Stimulated activated CD4-positive, alpha-beta T cell treated with anti-CD3 and anti-CD28 coated beads, Interleukin-2, amount 100 ng/mL, for 4 hours (primary cell): ENCODE measurements around the gene ABCB4.
"Not testable (repeated sequence)": the region's sequence is repeated elsewhere in the genome, so short reads cannot be mapped to it uniquely, and the experiment has no call there.

Source experiments
- DNase-seq: peaks from one replicate; pipeline ENCODE4 v3.0.0-alpha.2; 2020; ENCODE audit warnings: low read depth

The ABCB4 gene

DNA sequence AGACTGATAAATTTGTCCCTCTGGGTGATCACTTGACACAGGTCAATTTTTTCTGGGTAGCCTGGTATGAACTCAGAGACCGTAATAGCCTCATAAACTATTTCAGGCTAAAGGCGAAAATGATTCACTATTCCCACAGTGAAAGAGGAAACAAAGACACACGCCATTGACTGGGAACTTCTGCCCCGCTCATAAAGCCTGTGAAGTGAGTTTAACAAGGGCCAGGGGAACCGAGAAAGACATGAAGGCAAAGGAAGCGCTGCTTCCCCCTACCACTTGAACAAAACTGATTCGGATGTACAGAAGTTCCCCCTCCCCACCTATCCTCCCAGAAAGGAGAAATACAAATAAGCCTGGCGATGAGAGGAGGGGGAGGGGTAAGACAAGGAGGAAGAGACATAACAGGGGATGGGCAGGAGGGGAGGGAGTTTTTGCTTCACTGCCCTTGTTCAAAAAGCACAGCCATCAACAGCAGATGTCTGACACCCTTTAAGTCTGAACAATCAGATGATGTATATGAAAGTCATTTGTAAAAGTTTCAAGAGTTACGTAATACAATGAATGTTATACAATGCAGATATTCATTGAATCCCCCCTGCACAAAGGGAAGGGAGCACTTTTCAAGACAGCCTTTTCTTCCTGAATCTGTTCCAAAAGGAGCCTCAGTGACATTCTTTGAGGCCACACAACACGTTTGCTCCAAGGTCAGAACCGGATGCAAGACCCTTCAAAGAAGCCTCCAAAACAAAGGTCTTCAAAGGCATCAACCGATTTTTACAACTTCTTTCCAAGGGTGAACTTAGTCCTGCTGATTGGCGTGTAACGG lies 734 bp downstream of the ABCB4 start:
- no peak for DNase-seq

DNA sequence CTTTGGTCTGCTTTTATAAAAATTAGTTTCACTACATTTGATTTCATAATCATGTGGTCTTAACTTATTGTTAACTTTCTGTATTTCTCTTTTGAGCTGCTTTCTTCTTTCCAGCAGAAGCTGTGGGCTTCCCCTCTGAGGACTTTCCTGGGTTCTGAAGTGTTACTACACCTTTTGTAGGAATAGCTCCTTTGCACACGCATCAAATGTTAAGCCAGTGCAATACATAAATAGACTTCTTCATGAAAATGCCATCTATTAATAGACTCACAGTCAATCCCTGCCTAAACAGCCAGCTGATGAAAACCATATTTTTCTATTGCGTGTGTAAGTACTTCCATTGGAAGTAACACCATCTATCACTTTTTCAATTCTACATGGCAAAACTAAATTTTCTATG lies 1.5 kb downstream of the ABCB4 start:
- DNase-seq: no peak

DNA sequence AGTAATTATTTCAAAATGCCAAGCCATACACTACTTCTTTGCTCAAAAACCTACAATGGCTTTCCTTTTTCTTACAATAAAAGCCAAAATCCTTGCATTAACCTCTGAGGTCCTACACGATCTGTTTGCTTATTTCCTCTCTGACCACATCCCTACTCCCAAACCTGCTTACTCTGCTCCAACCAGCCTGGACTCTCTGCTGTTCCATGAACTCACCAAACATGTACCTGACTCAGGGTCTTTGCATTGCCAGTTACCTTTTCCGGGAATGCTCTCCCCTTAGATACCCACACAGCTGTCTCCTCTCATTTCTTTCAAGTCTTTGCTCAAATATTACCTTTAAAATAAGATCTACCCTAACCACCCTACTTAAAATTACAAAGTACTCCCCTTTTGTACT lies 2.3 kb downstream of the ABCB4 start:
- no peak for DNase-seq

GRCh38 chr7:87471473-87471872 lies 4.0 kb downstream of the ABCB4 start:
- DNase-seq: no peak

DNA sequence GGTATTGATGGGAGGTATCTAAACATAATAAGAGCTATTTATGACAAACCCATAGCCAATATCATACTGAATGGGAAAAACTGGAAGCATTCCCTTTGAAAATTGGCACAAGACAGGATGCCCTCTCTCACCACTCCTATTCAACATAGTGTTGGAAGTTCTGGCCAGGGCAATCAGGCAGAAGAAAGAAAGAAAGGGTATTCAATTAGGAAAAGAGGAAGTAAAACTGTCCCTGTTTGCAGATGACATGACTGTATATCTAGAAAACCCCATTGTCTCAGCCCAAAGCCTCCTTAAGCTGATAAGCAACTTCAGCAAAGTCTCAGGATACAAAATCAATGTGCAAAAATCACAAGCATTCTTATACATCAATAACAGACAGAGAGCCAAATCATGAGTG lies 6.3 kb downstream of the ABCB4 start:
- DNase-seq: not testable (repeated sequence)

DNA sequence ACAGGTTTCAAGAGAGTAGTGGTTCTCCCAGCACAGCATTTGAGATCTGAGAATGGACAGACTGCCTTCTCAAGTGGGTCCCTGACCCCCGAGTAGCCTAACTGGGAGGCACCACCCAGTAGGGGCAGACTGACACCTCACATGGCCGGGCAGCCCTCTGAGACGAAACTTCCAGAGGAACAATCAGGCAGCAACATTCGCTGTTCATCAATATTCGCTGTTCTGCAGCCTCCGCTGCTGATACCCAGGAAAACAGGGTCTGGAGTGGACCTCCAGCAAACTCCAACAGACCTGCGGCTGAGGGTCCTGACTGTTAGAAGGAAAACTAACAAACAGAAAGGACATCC lies 10.0 kb downstream of the ABCB4 start:
- not testable (repeated sequence) for DNase-seq

DNA sequence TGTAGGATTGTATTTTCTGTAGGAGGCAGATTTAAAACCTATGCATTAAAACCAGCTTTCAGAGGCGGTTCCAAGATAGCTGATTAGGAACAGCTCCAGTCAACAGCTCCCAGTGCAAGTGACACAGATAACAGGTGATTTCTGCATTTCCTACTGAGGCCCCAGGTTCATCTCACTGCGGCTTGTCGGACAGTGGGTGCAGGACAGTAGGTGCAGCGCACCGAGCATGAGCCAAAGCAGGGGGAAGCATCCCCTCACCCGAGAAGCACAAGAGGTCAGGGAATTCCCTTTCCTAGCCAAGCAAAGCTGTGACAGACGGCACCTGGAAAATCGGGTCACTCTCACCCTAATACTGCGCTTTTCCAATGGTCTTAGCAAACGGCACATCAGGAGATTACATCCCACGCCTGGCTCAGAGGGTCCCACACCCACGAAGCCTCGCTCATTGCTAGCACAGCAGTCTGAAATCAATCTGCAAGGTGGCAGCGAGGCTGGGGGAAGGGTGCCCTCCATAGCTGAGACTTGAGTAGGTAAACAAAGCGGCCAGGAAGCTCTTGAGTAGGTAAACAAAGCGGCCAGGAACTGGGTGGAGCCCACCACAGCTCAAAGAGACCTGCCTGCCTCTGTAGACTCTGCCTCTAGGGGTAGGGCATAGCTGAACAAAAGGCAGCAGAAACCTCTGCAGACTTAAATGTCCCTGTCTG lies 10.5 kb downstream of the ABCB4 start:
- DNase-seq: not testable (repeated sequence)

DNA sequence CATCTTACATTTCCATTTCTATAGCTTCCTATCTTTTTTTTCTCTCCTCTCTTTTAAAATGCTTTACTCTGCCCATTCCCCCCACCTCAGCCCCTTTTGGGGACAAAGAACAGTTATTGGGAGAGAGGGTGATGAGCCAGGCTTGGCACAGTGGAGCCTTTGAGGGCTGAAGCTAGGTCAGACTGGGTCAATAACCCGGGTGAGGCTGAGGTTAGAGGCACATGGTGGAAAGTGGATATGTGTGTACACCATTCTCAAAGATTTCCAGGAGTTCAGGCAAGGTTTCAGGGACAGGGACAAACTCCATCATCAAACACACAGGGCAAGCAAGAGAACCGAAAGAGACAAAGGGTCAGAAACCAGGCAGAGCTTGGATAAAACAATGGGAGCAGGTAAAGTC lies 11.5 kb downstream of the ABCB4 start:
- no peak for DNase-seq

GRCh38 chr7:87460444-87460843 lies 15.0 kb downstream of the ABCB4 start:
- not testable (repeated sequence) for DNase-seq

DNA sequence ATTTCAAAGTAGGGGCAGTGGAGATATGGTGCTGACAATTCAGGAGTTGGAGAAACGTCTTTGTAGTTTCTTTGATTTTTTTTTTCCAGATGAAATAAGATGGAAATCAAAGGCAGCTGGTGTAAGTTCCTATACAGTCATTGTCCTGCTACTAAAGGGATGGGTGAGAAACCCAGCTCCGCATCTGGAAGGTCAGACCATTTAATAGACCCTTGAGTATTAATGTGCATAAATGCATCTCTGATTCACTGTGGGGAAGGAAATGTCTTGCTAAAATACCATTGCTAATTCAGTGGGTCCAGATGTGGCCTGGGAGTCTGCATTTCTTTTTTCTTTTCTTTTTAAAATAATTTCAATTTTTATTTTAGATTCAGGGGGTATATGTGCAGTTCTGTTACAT lies 15.5 kb downstream of the ABCB4 start:
- no peak for DNase-seq

- DNase-seq: no peak
Observed at GRCh38 chr7:87458148-87458547, 17.3 kb downstream of the ABCB4 start.

DNA sequence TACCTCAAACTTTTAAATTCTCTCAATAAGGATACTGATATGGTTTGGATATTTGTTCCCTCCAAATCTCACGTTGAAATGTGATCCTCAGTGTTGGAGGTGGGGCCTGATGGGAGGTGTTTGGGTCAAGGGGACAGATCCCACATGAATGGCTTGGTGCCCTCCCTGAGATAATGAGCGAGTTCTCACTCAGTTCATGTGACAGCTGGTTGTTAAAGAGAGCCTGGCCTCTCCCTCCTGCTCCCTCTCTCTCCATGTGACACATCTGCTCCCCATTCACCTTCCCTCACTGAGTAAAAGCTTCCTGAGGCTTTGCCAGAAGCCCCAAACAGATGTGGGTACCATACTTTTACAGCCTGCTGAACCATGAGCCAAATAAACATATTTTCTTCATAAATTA lies 19.2 kb downstream of the ABCB4 start:
- no peak for DNase-seq

DNA sequence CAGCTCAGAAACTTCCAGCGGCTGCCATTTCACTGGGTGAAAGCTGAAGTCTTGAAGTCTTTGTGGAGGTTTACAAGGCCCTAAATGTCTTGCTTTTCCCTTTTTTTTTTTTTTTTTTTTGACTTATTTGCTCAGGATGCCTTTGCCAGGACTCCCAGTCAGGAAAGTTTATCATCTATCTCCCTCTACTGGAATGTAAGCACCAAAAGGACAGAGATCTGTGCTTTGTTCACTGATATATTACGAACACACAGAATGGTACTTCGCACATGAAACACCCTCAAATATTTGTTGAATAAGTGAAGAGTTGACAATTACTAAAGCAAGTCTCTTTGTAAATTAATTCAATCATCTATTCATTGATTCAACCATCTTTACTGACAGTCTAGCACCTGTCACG lies 23.2 kb downstream of the ABCB4 start:
- DNase-seq: no peak

GRCh38 chr7:87451187-87451586 lies 24.3 kb downstream of the ABCB4 start:
- DNase-seq: no peak

DNA sequence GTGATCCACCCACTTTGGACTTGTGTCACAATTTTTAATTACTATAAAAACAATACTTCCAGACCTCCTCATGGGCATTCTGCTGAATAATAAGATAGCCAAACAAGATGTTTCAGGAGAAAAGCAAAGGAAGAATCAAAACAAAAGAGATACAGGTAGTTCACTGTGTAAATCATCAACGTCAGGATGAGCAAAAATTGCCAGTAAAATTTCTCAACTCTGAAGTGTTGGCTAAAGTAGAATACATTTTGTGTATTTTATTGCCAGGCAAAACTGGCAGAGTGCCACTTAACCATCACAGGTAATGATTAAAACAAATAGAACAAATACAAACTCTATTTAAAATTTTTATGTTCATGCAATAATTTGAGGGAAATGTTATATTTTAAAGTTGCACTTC lies 24.8 kb downstream of the ABCB4 start:
- no peak for DNase-seq

DNA sequence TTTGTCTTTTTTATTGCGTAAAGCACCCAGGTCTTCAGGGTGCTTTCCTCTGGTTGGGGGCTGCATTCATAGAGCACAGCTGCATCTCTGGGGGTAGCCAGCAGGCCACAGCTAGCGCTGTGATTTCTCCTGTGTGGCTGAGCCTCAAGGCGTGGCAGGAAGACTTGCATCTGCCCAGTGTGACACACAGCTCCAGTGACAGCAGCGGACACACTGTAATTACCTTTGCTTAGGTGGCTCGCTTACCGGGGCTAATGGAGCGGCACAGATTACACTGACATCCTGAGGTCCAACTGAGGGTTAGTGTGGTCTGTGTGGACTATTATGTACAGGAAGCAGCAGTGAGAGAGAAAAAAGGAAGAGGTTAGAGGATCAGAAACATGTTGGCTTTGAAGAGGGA lies 27.1 kb downstream of the ABCB4 start:
- DNase-seq: no peak

DNA sequence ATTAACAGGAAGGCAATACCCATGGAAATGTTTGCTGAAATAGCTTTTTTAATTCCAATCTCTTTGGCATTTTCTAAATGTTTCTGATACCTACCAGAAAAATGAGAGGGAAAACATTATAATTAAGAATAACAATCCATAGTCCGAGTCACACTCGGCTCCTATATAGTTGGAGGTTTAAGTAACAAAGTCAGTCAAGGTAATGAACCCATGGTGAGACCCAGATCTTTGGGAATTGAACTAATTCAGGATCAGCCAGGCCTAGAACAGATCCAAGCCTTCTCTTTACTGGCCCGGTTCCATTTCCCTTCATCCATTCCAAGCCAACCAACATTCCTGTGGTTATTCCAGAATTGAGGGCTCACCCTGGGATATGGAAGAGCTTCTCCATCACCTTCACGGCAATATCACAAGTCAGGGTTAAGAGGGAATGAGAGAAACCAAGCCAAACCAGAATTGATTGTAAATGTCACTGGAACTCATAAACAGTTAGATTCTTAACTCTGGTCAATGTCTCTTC lies 28.3 kb downstream of the ABCB4 start:
- no peak for DNase-seq

DNA sequence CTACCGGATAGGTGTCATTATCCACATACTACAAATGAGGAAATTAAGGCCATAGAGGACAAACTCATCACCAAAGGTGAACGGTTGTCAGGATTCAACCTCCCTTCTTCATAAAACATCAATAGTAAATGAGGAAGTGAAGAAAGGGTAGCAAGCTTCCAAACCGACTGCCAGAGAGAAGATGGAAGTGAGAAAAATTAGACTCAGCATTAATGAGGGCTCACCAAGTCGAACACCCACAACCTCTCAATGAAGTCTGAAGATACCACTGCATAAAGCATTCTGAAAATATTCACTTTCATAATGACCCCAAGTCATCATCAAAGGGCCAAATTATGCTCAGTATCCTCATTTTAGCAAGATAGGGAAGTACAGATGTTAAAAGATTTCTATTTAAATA lies 29.6 kb downstream of the ABCB4 start:
- no peak for DNase-seq

- DNase-seq: no peak
Observed at GRCh38 chr7:87435546-87435945, 39.9 kb downstream of the ABCB4 start.

DNA sequence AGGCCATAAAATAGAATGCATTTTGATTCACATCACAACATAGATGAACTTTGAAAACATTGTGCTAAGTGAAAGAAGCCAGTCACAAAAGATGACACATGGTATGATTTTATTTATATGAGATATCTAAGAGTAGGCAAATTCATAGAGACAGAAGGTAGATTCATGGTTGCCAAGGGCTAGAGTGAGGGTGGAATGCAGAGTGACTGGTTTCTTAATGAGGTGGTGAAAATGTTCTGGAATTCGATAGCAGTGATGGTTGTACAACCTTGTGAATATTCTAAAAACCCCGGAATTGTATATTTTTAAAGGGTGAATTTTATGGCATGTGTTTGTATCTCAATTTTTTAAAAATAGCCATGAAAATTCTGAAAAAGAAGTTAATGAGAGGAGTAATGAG lies 42.9 kb downstream of the ABCB4 start:
- no peak for DNase-seq

GRCh38 chr7:87427288-87427687 lies 48.2 kb downstream of the ABCB4 start:
- DNase-seq: no peak

DNA sequence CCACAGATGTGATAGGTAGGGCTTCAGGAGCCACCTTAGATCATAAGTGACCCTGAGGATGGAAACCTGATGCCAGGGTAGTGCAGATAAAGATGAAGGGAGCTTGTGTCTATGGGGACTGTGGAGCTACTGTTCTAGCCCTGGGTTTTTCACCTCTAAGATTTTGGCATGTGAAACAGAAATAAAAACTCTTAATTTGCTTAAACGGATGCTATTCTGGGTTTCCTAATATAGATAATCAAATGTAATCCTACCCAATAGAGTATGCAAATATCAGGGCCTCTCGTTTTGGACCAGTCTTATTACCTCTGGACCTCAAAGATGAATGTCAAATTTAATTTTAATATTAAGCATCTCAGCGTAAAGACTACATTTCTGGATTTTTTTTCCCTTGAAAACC lies 49.3 kb downstream of the ABCB4 start:
- DNase-seq: no peak

- no peak for DNase-seq
Observed at GRCh38 chr7:87424075-87424474, 51.4 kb downstream of the ABCB4 start.

GRCh38 chr7:87420173-87420572 lies 55.3 kb downstream of the ABCB4 start:
- no peak for DNase-seq
